ENCODE data around the gene SPTBN5.

DNA sequence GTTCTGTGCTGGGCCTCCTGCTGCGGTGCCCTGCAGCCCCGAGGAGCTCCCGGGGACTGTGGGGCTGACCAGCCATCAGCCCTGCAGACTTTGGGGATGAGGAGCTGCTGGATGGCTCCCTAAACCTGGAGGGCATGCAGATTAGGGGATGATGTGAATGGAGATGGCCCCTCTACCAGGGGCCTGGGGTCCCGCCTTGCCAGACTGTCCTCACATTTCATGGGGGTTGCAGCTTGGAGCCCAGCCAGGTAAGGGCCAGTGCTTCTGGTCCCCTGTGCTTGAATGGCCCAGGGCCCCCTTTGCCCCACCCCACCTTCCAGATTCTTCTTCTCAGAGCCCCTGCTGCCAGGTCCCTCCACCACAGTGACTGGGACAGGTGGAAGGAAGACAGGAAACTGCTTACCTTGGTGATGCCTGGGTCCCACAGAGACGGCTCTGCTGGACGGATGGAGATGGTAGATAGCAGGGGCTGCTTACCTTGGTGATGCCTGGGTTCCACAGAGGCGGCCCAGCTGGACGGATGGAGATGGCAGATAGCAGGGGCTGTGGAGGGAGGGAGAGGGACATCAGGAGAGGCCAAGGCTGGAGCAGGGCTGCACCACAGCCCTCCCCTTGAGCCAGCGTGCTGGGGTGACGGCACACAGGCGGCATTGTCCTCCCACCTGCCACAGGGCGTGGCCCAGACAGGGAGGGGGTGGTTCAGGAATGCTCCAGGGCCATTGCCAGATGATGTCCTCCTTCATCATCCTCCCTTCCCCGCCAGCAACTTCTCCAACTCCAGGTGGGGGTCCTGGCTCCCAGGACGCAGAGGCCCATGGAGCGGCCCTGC is at the start of gene SPTBN5:
- TF ChIP-seq CTCF (IDR thresholded peaks at IDR 0.05), result no peak
- no peak for TF ChIP-seq POLR2A (IDR thresholded peaks at IDR 0.05)

Data from heart left ventricle (tissue), 13 donors.